Peyer's patch (tissue), 4 donors: ENCODE results near the gene SPACA4. TPM values are rescaled to one million over a fixed set of nuclear protein-coding genes. Genes with fewer than 3 reads are reported as not detected.
"Not testable (repeated sequence)": the region's sequence is repeated elsewhere in the genome, so short reads cannot be mapped to it uniquely, and the experiment has no call there.

Source experiments
- DNase-seq, 3 donors: peaks; one replicate each; pipeline ENCODE4 v3.0.0-alpha.2; 2017 to 2019
- H3K27ac ChIP-seq, 4 donors: fragments of 200-600 bp; sonication (generic); one replicate each; pipeline ENCODE4 v1.5.1; 2016 to 2019
- H3K27me3 ChIP-seq, 2 donors: fragments of 200-600 bp; sonication (generic); one replicate each; pipeline ENCODE4 v1.5.1; 2019
- H3K36me3 ChIP-seq, 3 donors: fragments of 200-600 bp; sonication (generic); one replicate each; pipeline ENCODE4 v1.5.1; 2016 to 2019
- H3K4me1 ChIP-seq, 4 donors: fragments of 200-600 bp; sonication (generic); one replicate each; pipeline ENCODE4 v1.5.1; 2016 to 2019
- H3K4me3 ChIP-seq, 4 donors: fragments of 200-600 bp; sonication (generic); 1 replicate in 3 of 4; 2 replicates in 1 of 4; pipeline ENCODE4 v1.5.1; 2016 to 2019; ENCODE audit warnings: mild to moderate bottlenecking in 1 of 4
- H3K9me3 ChIP-seq, 4 donors: fragments of 200-600 bp; sonication (generic); one replicate each; pipeline ENCODE4 v1.5.1; 2016 to 2019; ENCODE audit warnings: mild to moderate bottlenecking in 1 of 4
- POLR2A ChIP-seq, 2 donors: fragments of 450-650 bp; IDR thresholded peaks; one replicate each; pipeline ENCODE4 v1.5.1; 2017; ENCODE audit warnings: antibody characterized with exemption in 2 of 2, mild to moderate bottlenecking in 2 of 2, moderate library complexity in 2 of 2
- total RNA-seq, 4 donors: library from RNA; depleted of rRNA; stranded (reverse); fragments of >200 nt; gene quantifications; one replicate each; pipeline ENCODE4 v1.1.0, GENCODE V29; 2016
- TF ChIP-seq, protein P1 (sequence below), 6 experiments: fragments of 450-650 bp in 4 of 6; fragments of 200-600 bp in 2 of 6; sonication (generic) in 1 of 6; IDR thresholded peaks; one replicate each; pipeline ENCODE4 v1.5.1; 2017 to 2019; ENCODE audit warnings: antibody characterized with exemption in 6 of 6, mild to moderate bottlenecking in 3 of 6, moderate library complexity in 1 of 6

SPACA4 gene
- total RNA-seq, 4 donors from 2014 or later = not detected

DNA sequence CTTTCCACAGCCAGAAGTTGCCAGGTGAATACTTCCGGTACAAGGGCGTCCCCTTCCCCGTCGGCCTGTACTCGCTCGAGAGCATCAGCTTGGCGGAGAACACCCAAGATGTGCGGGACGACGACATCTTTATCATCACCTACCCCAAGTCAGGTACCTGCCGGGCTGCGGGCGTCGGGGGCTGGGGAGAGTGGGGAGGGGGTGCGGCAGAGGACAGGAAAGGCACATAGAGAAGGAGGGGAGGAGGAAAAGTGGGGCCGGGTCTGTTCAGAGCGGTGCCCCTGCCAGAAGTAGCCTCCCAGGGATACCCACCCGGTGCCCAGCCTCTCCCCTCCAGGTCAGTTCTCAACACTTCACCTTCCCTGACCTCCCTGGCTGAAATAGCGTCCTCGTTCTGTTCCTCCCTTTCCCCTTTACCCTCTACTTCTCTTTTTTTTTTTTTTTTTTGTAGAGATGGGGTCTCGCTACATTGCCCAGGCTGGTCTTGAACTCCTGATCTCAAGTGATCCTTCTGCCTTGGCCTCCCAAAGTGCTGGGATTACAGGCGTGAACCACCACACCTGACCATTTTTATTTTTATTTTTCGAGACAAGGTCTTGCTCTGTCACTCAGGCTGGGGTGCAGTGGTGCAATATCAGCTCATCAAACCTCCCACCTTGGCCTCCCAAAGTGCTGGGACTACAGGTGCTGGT lies 30.5 kb upstream of the SPACA4 start:
- no peak overlapping the region for H3K4me3 ChIP-seq
- TF ChIP-seq, protein P1, sequence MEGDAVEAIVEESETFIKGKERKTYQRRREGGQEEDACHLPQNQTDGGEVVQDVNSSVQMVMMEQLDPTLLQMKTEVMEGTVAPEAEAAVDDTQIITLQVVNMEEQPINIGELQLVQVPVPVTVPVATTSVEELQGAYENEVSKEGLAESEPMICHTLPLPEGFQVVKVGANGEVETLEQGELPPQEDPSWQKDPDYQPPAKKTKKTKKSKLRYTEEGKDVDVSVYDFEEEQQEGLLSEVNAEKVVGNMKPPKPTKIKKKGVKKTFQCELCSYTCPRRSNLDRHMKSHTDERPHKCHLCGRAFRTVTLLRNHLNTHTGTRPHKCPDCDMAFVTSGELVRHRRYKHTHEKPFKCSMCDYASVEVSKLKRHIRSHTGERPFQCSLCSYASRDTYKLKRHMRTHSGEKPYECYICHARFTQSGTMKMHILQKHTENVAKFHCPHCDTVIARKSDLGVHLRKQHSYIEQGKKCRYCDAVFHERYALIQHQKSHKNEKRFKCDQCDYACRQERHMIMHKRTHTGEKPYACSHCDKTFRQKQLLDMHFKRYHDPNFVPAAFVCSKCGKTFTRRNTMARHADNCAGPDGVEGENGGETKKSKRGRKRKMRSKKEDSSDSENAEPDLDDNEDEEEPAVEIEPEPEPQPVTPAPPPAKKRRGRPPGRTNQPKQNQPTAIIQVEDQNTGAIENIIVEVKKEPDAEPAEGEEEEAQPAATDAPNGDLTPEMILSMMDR (IDR thresholded peaks at IDR 0.05) = no peak
- no peak for TF ChIP-seq POLR2A (IDR thresholded peaks at IDR 0.05)
- no peaks in the 10 kb centered on the region for H3K36me3 ChIP-seq
- no peaks in the 10 kb centered on the region for H3K4me1 ChIP-seq
- no peak for DNase-seq
- no peak overlapping the region for H3K27ac ChIP-seq
- no peaks in the 10 kb centered on the region for H3K27me3 ChIP-seq
- H3K9me3 ChIP-seq = no peaks in the 10 kb centered on the region

DNA sequence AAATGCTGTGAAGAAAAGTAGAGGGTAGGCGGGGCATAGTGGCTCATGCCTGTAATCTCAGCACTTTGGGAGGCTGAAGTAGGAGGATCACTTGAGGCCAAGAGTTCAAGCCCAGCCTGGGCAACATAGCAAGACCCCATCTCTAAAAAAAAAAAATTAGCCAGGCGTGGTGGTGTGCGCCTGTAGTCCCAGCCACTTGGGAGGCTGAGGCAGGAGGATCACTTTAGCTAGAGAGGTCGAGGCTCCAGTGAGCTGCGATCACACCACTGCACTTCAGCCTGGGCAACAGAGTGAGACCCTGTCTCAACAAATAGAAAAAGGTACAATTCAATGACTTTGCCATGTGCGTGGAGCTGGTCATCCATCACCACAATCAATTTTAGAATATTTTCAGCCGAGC lies 28.6 kb upstream of the SPACA4 start:
- H3K4me1 ChIP-seq, H3K27me3 ChIP-seq, H3K4me3 ChIP-seq, H3K27ac ChIP-seq, H3K36me3 ChIP-seq, DNase-seq, H3K9me3 ChIP-seq: not testable (repeated sequence)

DNA sequence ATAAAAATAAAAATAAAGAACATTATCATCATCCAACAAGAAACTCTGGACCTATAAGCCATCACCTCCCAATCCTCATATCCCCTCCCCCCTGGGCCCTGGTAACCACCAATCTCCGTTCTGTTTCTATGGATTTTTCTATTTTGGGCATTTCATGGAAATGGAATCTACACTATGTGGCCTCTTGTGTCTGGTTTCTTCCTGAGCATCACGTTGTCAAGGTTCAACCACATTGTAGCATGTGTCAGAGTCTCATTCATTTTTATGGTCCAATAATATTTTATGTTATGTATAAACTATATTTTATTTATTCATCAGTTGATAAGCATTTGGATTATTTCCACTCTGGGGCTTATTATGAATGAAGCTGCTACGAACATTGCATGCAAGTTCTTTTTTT lies 27.7 kb upstream of the SPACA4 start:
- DNase-seq = no peak
- H3K9me3 ChIP-seq = no peaks in the 10 kb centered on the region
- H3K4me3 ChIP-seq = no peak overlapping the region
- H3K27ac ChIP-seq = no peak overlapping the region
- no peaks in the 10 kb centered on the region for H3K4me1 ChIP-seq
- no peak for TF ChIP-seq POLR2A (IDR thresholded peaks at IDR 0.05)
- TF ChIP-seq, protein P1 (IDR thresholded peaks at IDR 0.05) = no peak
- H3K36me3 ChIP-seq = no peaks in the 10 kb centered on the region
- no peaks in the 10 kb centered on the region for H3K27me3 ChIP-seq

DNA sequence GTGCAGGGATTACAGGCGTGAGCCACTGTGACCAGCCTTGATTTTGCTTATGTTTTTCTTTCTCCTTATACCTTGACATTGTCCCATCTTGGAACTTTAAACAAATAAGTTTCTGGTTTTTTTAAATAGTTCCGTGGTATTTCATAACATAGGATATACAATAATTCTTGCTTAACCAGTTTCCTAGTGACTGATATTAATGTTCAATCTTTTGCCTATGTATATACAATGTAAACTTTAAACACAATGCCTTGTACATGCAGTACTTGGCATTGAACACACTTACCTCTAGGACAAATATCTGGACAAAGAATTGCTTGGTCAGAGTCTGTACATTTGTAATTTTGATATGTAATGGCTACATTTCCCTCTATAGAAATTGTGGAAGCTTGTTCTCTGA lies 24.4 kb upstream of the SPACA4 start:
- no peak for TF ChIP-seq POLR2A (IDR thresholded peaks at IDR 0.05)
- TF ChIP-seq, protein P1 (IDR thresholded peaks at IDR 0.05) = no peak
- no peaks in the 10 kb centered on the region for H3K36me3 ChIP-seq
- H3K4me1 ChIP-seq = no peaks in the 10 kb centered on the region
- no peak overlapping the region for H3K4me3 ChIP-seq
- H3K27ac ChIP-seq = no peak overlapping the region
- no peak for DNase-seq
- H3K9me3 ChIP-seq = no peaks in the 10 kb centered on the region
- H3K27me3 ChIP-seq = no peaks in the 10 kb centered on the region

DNA sequence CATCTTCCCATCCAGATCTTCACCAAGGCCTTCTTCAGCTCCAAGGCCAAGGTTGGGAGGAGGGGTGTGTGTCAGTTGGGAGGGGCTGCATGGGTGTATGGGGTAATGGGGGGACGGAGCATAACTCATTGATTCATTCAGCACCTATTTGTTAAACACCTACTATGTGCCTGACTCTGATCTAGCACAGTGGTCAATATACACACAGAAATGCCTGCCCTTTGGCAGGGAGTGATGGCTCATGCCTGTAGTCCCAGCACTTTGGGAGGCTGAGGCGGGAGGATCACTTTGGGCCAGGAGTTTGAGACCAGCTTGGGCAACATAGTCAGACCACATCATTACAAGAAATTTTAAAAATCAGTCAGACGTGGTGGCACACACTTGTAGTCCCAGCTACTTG lies 19.2 kb upstream of the SPACA4 start:
- DNase-seq = no peak
- no peak overlapping the region for H3K4me3 ChIP-seq
- no peaks in the 10 kb centered on the region for H3K9me3 ChIP-seq
- TF ChIP-seq, protein P1 (IDR thresholded peaks at IDR 0.05) = no peak
- no peak for TF ChIP-seq POLR2A (IDR thresholded peaks at IDR 0.05)
- no peaks in the 10 kb centered on the region for H3K36me3 ChIP-seq
- no peaks in the 10 kb centered on the region for H3K27me3 ChIP-seq
- H3K27ac ChIP-seq = no peak overlapping the region
- peaks cover 0 to 6% (median 3%) of the 10 kb centered on the region in 4 donors for H3K4me1 ChIP-seq

DNA sequence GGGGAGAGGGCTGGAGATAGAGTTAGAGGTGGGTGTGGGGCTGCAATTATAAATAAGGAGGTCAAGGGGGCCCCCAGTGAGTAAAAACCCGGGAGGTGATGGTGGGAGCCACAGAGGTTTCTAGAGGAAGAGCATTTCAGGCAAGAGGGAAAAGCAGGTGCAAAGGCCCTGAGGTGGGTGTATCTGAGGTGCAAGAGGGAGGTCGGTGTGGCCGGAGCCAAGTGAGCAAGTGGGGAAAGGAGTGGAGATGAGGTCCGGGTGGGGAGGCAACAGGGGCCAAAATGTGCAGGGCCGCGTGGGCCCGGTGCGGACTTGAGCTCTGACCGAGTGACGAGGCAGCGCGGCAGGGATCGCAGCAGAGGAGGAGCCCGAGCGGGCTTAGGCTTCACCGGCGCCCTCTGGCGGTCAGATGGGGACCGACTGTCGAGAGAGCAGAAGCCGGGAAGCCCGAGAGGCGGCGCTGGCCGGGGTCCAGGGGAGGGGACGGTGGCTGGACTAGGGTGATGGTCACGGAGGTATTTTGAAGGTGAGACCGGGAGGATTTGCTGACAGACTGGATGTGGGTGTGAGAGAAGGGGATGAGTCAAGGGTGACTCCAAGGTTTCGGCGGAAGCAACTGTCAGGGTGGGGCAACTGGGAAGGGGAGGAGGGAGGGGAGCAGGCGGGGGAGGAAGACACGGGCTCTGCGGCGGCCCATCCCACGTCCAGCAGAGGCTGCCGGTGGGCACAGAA lies 17.7 kb upstream of the SPACA4 start:
- no peak for TF ChIP-seq POLR2A (IDR thresholded peaks at IDR 0.05)
- TF ChIP-seq, protein P1 (IDR thresholded peaks at IDR 0.05) = peak; percentile 84 to 99 (median 95)
- Histone ChIP-seq H3K27ac (peak overlapping the region in 1 of 4 donors; percentile 73), H3K9me3 (no peaks in the 10 kb centered on the region), H3K4me1 (peaks cover 0 to 6% (median 3%) of the 10 kb centered on the region in 4 donors), H3K4me3 (peak overlapping the region; percentile 15 to 61 (median 26)), H3K27me3 (no peaks in the 10 kb centered on the region), H3K36me3 (no peaks in the 10 kb centered on the region)
- peak; percentile 86 to 96 (median 96) for DNase-seq
